Neural progenitor cell (in vitro differentiated cells): ENCODE data around the gene RTN4R.

Source experiments
- CTCF ChIP-seq: fragments of 200-600 bp; sonication (generic); IDR thresholded peaks from 2 replicates; pipeline ENCODE4 v1.5.1; 2017; ENCODE audit warnings: antibody characterized with exemption, mild to moderate bottlenecking
- EZH2phosphoT487 ChIP-seq: fragments of 200-600 bp; sonication (generic); IDR thresholded peaks from 2 replicates; pipeline ENCODE4 v1.6.1; 2017; ENCODE audit warnings: antibody characterized with exemption

- TF ChIP-seq CTCF (no peak), EZH2phosphoT487 (no peak)
These were observed 55.9 kb downstream of the RTN4R start for GRCh38 chr22:20211997-20212753.
